RPMI8226 (cell line): ENCODE measurements around the gene ANKRD50.

Source experiments
- DNase-seq: peaks from one replicate; pipeline ENCODE4 v3.0.0-alpha.2; 2015

Gene ANKRD50

GRCh38 chr4:124631760-124632159 is 80.8 kb downstream of the ANKRD50 start:
- DNase-seq: peak; percentile 78

GRCh38 chr4:124629681-124630080 is 82.9 kb downstream of the ANKRD50 start:
- DNase-seq: no peak
